ENCODE measurements around the gene GPR21.

The GPR21 gene

GRCh38 chr9:123028973-123029372 lies 4.5 kb upstream of the GPR21 start:
- no peak for TF ChIP-seq CTCF (IDR thresholded peaks at IDR 0.05; ENCODE audit: insufficient read depth, low read depth, low read length, missing control alignments)
- no peak for DNase-seq (ENCODE audit: low read depth)
- no peak overlapping the region for H3K4me3 ChIP-seq (ENCODE audit: low read length)

- no peak overlapping the region for H3K4me3 ChIP-seq (ENCODE audit: low read length)
- no peak for DNase-seq (ENCODE audit: low read depth)
- TF ChIP-seq CTCF (IDR thresholded peaks at IDR 0.05; ENCODE audit: insufficient read depth, low read depth, low read length, missing control alignments), result no peak
Measured at GRCh38 chr9:123031963-123032362, 1.5 kb upstream of the GPR21 start.

GRCh38 chr9:123033864-123034601 lies 566 bp downstream of the GPR21 start:
- H3K4me3 ChIP-seq (ENCODE audit: low read length), result no peak overlapping the region
- no peak for DNase-seq (ENCODE audit: low read depth)
- TF ChIP-seq CTCF (IDR thresholded peaks at IDR 0.05; ENCODE audit: insufficient read depth, low read depth, low read length, missing control alignments), result no peak

GRCh38 chr9:123034881-123035510 lies 1.5 kb downstream of the GPR21 start:
- H3K4me3 ChIP-seq (ENCODE audit: low read length), result no peak overlapping the region
- no peak for TF ChIP-seq CTCF (IDR thresholded peaks at IDR 0.05; ENCODE audit: insufficient read depth, low read depth, low read length, missing control alignments)
- no peak for DNase-seq (ENCODE audit: low read depth)

- DNase-seq (ENCODE audit: low read depth), result no peak
- no peak overlapping the region for H3K4me3 ChIP-seq (ENCODE audit: low read length)
- TF ChIP-seq CTCF (IDR thresholded peaks at IDR 0.05; ENCODE audit: insufficient read depth, low read depth, low read length, missing control alignments), result no peak
Measured at GRCh38 chr9:123035791-123036190, 2.3 kb downstream of the GPR21 start.

- TF ChIP-seq CTCF (IDR thresholded peaks at IDR 0.05; ENCODE audit: insufficient read depth, low read depth, low read length, missing control alignments), result no peak
- no peak overlapping the region for H3K4me3 ChIP-seq (ENCODE audit: low read length)
- DNase-seq (ENCODE audit: low read depth), result no peak
Measured at GRCh38 chr9:123036893-123037545, 3.6 kb downstream of the GPR21 start.

Measured in epithelial cell of esophagus (primary cell).